T47D (cell line): ENCODE results near the gene KCNJ15.

Source experiments
- DNase-seq, 2 experiments: peaks; one replicate each; pipeline versions ENCODE4 v3.0.0 to v3.0.0-alpha.2; 2011 to 2012; ENCODE audit warnings: low read depth in 1 of 2, low spot score in 1 of 2
- JUND ChIP-seq: IDR thresholded peaks from 2 replicates; pipeline ENCODE4 v1.6.1; 2012; ENCODE audit warnings: low read depth
- in situ Hi-C: cut with HindIII; loops from 2 replicates; pipeline ENCODE4 v1.10.0; 2016; ENCODE audit warnings: low sequenced_read_pairs, low pct_unique_long_range_greater_than_20kb

Gene KCNJ15

GRCh38 chr21:38265166-38265565, 8.4 kb downstream of the KCNJ15 start:
- in situ Hi-C loops = no loop called here
- no peak for TF ChIP-seq JUND
- no peak for DNase-seq

- in situ Hi-C loops = no loop called here
- no peak for DNase-seq
- TF ChIP-seq JUND = no peak
These were observed 9.9 kb downstream of the KCNJ15 start for GRCh38 chr21:38266732-38267131.

GRCh38 chr21:38267136-38267755, 10.5 kb downstream of the KCNJ15 start:
- TF ChIP-seq JUND = no peak
- in situ Hi-C loops = no loop called here
- DNase-seq = no peak

- no peak for TF ChIP-seq JUND
- in situ Hi-C loops = no loop called here
- no peak for DNase-seq
These were observed 11.4 kb downstream of the KCNJ15 start for GRCh38 chr21:38267991-38268863.

- in situ Hi-C loops = no loop called here
- TF ChIP-seq JUND = no peak
- DNase-seq = no peak
These were observed 12.2 kb downstream of the KCNJ15 start for GRCh38 chr21:38268864-38269575.

GRCh38 chr21:38269576-38269936, 12.8 kb downstream of the KCNJ15 start:
- no peak for TF ChIP-seq JUND
- DNase-seq = no peak
- in situ Hi-C loops = no loop called here

- DNase-seq = no peak
- in situ Hi-C loops = no loop called here
- TF ChIP-seq JUND = no peak
These were observed 15.4 kb downstream of the KCNJ15 start for GRCh38 chr21:38272215-38272614.

GRCh38 chr21:38273745-38274542, 17.2 kb downstream of the KCNJ15 start:
- no peak for TF ChIP-seq JUND
- no peak for DNase-seq
- in situ Hi-C loops = no loop called here

- no peak for TF ChIP-seq JUND
- in situ Hi-C loops = no loop called here
- DNase-seq = no peak
These were observed 20.8 kb downstream of the KCNJ15 start for GRCh38 chr21:38277501-38278131.

GRCh38 chr21:38280454-38280853, 23.7 kb downstream of the KCNJ15 start:
- TF ChIP-seq JUND = no peak
- DNase-seq = no peak
- in situ Hi-C loops = no loop called here

- in situ Hi-C loops = no loop called here
- no peak for DNase-seq
- TF ChIP-seq JUND = no peak
These were observed 24.1 kb downstream of the KCNJ15 start for GRCh38 chr21:38280867-38281266.

GRCh38 chr21:38282921-38283320, 26.1 kb downstream of the KCNJ15 start:
- no peak for DNase-seq
- TF ChIP-seq JUND = no peak
- in situ Hi-C loops = no loop called here
